GM04504 (cell line): ENCODE measurements around the gene NAA80.

ENCODE experiments used
- DNase-seq: peaks from one replicate; pipeline ENCODE4 v3.0.0-alpha.2; 2012; ENCODE audit warnings: low read depth

Gene NAA80

DNA sequence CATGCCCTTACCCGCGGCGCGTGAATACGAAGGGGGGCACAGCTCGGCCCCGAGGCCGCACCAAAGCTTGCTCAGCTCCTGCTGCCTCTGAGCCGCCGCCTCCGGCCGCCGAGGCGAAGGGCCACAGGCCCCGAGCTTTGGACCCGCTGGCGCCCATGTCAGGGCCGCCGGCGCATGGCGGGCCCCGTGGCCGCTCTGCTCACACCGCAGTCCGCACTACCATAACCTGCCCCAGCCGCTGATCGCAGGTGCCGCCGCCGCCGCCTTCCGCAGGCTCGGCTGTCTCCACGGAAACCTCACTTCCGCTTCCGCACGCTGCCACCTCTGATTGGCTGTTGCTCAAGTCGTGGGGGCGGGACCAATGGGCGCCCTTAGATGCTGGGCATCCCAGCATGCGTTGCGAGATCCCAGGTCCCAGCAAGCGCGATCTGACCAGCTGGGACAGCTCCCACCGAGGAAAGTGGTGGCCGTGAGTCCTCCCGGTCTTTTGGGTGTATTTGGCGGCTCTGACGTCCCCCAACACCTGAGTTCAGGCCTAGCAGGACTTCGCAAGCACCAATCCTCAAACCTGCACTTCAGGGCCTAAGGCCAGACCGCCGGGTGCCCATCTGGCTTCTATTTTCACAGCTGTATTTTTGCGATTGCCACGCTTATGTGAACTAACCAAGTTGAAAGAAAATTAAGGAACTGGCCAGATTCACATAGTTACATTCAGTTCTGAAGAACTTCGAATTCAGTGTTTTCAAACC lies 28.9 kb upstream of the NAA80 start, which contains the start of gene TUSC2:
TSS of gene TUSC2 (minus strand) at position 281 of the 749 bp plus-strand sequence. CDS start at position 157, 124 bp downstream.
- DNase-seq, result peak; percentile 88

DNA sequence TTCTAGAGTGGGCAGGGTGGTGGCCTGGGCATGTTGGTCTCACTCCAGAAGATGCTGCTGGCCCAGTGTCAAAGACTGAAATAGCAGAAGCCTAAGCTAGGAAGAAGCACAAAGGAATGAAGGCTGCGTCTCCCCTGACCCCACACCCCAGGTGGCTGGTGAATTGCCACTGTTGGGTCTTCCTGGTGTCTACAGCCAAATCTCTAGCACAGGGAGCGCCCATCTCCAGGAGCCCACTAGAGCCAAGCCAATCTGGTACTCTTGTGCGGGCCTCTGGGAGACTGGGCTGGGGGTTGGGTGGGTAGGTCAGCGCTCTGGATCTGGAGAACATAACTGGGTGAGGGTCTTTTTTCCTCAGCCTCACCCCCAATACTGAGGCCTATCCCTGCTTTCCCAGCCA lies 27.9 kb upstream of the NAA80 start:
- no peak for DNase-seq

DNA sequence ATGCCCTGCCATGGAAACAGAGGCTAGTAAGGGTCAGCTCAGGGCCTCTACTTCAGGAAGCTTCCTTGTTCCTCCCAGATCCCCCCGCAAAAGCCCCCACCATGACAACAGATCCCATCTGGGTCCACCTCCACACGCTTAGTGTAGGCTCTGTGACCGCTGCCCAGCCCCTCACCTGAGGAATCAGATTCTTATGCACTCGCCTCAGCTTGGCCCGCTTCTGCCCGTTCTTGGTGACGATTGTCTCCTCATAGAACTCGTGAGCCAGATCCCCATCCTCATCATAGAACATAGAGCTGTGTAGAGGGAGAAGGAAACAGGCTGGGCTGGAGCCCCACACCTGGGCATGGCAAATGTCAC lies 27.0 kb upstream of the NAA80 start:
- DNase-seq, result no peak

DNA sequence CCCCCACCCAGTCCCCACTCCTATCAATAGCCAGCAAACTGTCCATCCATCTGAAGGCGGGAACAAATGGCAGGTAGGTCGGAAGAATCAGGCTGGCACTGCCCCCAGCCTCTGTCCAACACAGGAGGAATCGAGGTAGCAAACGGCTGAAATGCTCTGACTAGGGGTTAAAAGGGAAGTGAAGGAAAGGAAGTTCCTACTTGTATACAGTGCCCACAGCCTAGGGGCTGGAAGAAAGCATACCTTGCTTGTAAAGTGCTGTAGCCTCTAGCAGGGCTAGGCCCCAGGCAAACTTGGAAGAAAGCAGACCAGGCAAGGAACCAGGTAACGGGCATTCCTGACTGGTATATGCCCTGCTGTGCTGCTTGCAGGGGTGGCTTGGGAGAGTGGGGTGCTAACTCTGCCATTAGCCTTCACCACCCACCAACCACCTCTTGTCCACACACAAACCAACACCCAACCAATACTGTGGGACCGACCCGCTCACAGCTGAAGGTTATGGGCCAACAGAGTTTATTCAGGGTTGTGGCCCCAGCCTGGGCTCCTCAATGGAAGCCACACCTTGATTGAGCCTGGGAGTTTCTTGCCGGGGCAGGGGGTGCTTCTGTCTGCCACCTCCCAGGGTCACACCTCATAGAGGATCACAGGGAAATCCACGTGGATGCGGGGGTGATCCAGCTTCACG lies 26.4 kb upstream of the NAA80 start:
- DNase-seq, result no peak

DNA sequence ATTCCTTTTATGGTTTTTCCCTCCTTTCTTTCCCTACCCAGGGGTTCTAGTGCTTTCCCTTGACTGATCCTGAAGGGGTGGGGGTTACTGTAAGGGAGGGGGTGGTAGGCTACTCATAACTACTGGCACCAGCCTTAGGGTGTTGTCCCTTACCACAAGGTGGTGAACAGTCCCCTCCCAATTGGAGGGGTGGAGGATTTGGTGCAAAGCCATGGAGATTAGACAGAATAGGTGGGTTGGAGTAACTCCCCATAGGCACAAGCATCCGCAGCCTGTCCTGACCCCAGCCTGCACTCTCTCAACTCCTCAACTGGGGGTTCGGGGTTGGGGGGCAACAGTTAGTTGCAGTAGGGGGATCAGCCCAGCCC lies 25.9 kb upstream of the NAA80 start:
- DNase-seq, result no peak

DNA sequence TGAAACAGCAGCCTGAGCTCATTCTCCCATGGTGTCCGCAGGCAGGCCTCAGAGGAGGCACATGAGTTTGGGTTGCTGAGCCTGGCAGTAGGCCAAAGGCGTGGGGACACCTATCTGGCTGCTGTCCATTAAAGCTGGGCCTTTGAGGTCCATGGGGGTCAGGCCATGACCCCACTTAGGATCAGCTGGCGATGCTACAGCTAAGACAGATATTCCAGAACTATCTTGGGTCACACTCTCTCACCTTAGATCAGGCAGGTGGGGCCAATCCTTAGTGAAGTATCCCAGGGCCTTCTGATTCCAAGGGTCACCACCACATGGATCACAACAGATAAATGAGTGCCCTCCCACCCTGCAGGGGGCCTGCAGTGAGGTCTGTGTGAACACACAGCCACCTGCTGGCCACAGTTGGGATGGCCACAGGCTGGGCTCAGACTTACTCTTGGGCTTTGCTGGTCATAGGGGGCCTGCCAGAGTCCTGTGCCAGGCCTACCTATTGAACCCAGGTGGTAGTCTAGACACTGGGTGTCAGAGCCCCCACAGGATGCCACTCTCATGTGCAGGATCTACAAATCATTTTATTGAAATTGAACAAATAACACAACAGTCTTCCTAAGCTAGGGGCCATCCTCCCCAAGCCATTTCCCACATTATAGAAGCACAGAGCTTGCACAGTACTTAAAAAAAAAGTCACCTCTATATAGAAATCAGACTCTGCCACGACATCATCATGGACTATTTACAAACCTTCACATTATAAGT lies 25.3 kb upstream of the NAA80 start:
- DNase-seq, result no peak

DNA sequence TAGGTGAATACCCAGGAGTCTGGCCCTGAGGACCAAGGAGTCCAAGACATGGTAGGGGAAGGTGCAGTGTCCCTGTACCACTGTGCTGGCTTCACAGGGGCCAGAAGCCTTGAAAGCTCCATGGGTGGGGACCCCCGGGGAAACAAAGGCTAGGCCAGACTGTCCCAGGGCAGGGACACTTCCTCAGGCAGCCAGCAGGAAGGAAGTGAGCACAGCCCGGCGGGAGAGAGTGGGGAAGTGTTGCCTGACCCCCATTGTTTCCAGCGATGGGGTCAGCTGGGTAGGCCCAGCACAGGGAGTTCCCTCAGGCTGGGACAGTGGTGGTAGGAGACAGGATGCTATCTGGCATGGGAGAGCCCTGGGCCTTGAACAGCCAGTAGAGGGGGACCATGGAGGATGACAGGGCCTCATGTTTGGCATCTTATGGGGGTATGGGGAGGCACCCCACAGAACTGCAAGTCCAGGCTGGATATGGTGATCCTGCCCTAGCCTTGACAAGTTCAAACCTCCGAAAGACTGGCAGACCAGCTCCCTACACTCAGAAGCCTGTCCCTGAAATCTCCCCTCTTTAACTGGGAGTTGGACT lies 24.5 kb upstream of the NAA80 start:
- DNase-seq, result no peak

DNA sequence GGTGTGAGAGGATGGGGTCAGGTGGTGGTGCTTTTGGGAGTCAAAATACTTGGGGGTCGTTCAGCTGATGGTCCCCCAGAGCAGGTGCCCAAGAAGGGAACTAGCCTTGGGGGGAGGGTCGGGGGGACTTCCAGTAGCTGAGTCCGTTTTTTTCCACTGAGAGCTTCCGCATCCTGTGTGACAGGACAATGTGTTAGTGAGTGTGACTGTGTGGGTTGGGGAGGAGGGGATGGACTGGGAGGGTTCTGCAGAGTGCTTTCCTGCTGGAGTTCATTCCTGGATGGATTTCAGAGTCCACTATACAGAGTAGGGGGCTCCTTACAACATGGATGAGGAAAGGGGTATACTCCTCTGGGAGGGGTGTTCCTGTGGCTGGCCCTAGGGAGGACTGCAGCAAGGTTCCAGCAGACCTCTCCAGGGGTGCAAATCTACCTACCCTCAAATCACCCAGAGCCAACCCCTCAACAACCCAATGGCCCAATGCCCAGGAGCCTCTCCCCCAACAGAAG lies 23.9 kb upstream of the NAA80 start:
- no peak for DNase-seq

DNA sequence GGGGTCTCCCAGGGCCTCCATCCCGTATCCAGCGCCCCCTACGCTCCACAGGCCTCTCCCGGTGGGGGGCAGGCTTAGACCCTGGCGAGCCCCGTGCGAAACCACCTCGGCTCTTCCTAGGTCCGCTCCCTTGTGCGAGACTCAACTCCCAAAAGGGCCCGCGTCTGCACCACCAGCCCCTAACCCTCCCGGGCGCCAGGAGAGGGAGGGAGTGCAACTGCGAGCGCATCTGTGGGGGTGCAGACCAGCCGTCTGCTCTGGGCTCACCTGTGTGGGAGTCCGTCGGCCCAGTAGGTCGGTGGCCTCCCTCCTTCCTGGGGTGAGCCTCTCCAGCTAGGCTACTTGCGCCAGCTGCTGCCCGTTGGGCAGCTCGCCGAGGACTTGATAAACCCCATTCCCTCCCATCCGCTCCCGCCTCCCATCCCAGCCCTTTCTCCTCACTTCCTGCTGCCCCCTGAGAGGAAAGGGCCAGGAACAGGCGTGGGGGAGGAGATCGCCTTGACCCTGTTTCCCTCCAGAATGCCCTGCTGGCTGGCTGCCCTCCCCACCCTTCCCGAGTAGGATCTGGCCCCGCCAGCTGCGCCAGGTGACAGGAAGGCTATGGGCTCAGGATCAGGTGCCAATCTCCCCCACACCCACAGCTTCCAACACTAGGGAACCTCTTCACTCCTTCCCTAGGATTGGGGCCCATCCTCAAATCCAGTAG lies 23.3 kb upstream of the NAA80 start, which contains the start of gene HYAL2:
TSS of gene HYAL2 (minus strand) at position 360 of the 706 bp plus-strand sequence. CDS start 2,256 bp downstream, outside the sequence.
- DNase-seq, result no peak

DNA sequence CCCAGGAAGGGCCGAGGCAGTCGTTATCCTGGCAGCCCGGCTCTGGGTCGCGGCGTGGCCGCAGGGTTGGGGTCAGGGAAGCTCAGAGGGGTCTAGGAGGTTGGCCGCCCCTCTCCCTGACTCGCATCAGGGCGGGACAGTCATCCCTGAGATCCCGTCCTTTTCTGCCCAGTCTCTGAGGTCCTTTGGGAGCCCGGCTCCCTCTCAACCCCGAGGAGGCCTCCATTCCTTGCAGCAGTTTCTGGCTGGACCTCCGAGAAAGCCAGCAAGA lies 22.8 kb upstream of the NAA80 start:
- no peak for DNase-seq

DNA sequence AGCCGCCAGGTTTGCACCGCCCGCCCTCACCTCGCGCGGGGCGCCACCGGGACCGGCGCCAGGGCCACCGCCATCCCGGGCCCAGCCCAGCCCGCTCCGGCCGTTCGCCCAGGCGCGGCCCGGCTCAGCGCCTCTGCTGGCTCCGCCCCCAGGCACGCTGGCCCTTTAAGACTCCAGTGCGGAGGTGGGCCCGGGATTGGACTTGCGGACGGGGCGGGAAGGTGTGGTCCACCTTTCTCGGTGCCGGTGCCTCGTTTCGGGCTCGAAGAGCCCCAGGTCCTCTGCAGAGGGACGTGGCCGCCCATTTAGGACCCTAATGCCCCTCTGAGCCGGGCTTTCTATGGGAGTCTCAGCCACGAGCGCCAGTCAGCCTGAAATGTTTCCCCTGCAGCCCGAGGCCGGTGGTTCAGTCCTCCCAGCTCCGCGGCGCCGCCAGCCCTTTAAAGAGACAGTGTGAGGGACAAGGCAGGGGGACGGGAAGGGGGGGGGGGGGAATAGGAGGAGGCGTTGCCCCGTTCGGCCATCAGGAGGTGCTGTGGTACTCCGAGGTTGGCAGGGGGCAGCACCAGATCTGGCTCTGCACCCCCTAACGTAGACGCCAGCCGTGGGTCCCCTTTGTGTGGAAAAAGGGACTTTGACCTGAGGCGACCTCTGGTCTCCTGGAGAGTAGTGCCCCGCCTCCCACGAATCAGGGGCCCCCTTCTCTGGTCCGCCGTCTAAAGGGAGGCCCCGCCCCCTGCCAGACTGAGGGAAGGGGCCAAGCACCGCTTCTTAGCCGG lies 22.3 kb upstream of the NAA80 start:
- no peak for DNase-seq

DNA sequence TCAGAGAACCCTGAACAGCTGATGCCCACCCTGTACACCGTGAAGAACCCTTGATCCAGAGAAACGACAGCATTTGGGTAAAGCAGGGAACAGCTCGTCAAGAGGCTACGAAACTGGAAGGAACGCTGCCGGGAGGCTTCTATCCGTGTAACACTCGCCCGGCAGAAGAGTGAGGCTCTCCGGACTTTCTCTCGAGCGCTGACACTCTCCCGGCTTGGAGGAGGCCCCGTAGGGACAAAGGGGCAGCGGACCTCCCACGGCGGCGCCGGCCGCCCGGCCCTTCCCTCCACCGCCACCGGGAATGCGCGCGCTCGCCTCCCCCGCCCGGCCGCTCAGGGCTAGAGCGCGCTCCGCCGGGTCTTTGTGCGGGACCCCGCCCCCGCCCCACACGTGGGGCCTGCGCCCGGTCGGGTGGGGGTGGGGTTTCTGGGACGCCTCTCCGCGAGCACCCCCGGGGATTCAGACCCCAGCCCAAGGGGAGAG lies 21.7 kb upstream of the NAA80 start:
- DNase-seq, result no peak

DNA sequence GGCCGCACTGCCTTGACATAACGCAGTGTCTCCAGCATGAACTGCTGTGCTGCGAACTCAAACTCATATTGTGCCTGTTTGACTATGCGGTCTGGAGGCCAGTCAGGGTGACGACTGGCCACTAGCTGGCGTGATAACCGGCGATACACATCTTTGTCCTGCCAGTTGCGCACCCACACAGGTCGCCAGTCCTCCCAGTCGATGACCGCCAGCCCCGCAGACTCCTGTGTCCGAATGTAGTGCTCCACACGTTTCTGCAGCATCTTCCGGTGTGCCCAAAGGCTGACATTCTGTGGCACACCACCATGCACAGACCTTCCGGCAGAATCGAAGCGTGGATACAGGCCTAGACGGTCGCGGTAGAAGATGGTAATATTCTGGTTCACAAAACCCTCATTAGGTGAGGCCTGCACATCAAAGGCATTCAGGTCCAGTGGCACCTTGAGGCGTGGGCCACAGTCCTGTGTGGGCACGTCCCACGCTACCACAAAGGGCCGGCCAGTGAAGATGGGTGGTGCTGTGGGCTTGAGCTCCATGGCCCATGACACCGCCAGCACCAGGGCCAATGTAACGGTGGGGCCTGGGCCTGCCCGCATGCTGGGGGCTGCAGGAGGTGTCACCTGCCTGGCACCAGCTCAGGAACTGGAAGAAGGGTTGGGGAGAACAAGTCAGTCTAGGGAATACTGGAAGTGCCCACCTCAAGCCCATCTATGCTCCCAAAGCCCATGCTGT lies 20.9 kb upstream of the NAA80 start:
- DNase-seq, result no peak

DNA sequence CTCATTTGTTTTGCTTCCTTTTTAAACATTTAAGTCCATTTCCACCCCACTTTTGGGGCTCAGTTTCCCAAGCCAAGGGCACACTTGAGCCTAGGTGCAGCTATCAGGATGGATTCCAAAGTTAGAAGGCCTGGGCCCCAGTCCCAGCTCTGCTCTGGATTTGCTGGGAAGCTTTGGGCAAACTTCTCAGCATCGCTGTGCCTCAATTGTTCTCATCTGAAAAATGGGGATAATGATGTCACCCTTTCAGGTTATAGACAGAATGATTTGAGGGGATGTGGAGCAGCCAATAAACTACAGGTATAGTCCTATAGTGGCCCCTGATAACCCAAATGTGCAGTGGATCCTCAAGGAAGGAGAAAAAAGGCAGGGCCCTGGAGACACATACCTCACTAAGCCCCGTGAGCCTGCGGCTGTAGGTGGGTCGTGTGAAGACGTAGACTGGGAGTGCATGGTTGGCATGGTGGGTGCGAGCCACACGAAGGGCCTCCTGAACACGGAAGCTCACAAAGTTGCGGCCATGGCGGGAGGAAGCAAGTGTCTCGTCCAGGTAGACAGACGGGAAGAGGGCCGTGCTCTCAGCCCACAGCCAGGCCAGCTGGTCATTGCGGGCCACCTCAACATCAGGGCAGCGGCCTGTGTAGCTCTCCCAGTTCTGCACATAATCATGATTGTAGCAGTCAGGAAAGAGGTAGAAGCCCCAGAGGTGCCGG lies 20.1 kb upstream of the NAA80 start:
- no peak for DNase-seq

DNA sequence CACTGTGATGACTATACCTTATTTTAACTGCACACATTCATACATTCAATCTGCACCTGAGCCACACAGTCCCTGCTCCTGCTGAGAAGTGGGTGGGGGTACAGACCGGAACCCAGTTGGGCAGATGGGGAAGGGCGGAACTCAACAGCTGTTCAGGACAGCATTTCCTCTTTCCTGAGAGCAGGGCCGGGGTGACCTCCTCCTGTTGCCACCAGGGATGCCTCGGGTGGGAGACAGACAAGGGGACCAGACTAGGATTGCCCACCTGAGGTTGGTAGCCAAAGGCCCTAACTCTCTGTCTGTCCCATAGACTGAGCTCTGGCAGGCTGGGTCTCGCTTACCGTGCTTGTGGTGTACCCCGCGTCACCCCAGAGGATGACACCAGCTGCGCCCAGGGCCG lies 19.4 kb upstream of the NAA80 start:
- no peak for DNase-seq

DNA sequence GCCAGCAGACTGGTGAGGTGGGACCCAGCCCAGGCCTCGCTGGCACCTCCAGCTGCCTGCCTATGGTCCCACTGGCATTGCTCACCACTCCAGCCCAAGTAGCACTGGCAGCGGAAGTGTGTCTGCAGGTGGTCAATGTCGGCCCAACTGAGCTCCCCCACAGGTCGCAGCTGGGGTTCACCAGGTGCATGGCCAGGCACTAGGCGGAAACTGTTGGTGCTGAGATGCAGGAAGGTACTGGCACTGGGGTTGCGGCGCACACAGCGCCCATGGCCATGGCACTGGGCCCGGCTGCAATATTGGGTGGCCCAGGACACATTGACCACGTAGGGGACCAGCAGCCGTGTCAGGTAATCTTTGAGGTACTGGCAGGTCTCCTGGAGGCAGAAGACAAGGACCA lies 19.0 kb upstream of the NAA80 start:
- DNase-seq, result no peak

DNA sequence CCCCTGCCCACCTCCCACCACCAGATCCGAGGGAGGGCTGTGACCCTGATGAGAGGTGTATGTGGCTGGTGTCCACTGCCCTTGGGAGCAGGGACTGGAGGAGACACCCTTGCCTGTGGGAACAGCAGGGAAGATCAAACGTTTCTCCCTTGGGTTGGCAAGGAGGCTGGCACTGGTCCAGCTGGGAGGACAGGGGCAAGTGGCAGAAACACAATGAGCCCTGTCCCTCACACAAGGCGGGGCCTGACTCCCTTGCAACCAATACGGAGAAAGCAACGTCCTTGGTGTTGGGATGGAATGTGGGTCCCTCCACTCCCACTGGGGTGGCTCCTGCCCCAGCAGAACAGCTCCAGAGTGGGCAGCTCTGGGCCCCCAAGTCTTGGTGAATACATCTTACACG lies 18.1 kb upstream of the NAA80 start:
- DNase-seq, result no peak

DNA sequence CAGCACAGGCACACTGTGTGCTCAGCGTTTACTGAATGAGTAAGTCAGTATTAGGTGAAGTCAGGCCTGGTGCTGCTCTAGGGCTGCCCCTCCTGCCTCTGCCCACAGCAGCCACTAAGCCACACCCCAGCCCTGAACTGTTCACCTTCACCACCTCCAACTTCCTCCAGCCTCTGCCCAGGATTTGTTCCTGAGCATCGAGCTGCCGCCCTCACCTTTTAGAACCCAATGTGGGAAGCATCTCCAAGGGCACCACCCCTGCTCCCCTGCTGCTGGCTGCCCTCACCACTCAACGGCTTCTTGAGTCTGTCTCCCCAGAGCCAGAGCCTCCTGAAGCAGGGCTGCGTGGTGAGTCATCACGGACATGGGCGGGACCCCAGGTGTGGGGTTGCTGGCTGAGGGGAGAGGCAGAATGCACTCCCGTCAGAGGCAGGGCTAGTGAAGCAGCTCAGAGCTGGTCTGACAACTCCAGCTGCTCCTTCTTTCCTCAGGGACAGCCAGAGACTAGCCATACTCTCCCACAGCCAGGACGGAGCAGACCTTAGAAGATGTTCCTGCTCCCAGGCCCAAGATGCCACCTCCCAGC lies 17.5 kb upstream of the NAA80 start:
- no peak for DNase-seq

DNA sequence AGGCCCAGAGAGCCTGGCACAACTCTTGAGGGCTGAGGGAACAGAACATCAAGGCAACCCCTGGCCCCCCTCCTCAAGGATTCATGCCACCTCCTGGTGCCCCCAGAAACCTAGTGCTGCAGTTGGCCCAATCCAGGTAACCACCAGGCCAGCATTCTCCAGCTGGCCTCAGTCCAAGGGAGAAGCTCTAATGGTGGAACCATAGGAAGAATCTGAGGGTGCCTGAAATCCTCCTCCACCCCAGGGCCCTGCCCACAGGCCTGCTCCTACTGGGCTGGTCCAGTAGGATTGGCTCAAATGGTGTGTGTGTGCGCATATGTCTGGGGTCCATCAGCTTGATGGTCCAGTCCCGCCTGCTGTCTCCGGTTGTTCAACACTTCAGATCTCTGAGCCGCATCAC lies 15.6 kb upstream of the NAA80 start:
- DNase-seq, result no peak
